ENCODE results near the gene NOCT.
"Not testable (repeated sequence)": the region's sequence is repeated elsewhere in the genome, so short reads cannot be mapped to it uniquely, and the experiment has no call there.

NOCT gene

DNA sequence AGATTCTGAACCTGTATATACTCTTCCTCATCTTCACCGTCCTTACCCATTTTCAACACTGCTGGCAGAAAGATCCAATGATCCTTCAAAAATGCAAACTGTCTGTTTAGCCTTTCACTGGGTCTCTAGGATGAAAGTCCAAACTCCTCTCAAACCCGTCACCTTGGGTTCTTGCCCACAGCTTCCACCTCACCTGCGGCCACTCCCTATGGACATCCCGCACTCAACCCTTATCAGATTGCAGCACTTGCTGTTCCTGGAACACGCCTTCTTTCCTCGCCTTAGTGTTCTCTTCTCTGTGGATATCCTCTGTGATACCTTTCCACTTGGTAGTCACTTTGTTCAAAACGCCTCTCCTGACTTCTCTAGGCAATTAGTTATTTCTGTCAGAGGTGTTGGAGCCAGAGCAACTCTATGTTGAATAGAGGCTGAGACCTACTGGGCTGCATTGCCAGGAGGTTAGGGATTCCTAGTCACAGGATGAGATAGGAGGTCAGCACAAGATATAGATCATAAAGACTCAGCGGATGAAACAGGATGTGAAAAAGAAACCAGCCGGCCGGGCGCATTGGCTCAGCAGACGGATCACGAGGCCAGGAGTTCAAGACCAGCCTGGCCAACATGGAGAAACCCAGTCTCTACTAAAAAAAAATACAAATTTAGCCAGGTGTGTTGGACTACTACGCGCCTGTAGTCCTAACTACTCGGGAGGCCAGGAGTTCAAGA is 4.2 kb upstream of the NOCT start:
- no peak for DNase-seq

DNA sequence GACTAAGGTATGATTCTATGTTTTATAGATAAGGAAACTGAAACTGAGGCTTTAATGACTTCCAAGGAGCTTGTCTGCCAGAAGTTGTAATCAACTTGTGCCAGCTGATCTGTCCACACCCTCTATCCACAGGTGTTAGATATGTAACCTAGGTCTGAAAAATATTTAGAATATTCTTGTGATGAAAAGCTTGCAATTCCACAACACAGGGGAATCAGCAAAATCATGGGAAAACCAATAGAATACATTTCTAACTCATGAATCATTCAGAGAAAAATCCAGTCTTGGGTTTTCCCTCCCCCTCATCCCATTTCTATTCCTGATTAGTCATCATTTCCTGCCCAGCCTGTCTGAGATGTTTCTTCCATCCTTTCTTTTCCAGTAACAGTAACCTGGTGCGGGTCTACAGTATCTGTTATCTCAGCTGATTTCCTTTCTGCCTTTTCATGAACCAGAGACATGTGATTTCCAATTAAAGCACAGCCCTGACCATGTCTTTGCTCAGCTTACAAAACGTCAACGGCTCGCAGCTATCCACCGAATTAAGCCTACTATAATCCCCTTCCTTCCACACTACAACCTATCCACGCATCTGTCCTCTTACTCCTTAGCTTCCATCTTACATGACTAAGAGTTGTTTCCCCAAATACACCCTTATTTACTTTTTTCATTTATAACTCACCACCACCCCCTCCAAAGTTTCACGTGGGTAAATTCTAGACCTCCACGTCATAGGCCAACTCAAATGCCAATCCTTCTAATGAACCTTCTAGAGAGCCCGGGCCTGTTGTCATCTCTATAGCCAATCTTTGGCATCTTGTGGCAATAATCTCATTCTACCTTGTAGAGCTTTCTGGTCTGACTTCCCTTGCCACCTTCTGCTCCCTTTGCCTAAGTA is 961 bp upstream of the NOCT start:
- peak; percentile 49 for DNase-seq

DNA sequence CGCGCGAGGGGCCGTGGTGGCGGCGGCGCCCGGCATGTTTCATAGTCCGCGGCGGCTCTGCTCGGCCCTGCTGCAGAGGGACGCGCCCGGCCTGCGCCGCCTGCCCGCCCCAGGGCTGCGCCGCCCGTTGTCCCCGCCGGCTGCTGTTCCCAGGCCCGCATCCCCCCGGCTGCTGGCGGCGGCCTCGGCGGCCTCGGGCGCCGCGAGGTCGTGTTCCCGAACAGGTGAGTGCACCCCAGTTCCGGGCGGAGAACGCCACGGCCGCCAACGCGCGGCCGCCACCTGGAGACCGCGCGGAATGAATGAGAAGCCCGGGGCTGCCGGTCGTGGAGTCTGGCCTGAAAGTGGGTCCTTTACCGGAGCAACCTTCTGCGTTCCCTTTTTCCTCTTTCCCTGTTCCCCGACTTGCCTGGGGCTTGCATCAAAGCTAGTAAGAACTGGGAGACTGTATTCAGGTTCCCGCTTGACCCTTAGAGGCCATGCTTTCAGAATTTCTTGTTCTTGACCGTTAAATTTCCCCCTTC is 429 bp downstream of the NOCT start:
- DNase-seq = no peak

DNA sequence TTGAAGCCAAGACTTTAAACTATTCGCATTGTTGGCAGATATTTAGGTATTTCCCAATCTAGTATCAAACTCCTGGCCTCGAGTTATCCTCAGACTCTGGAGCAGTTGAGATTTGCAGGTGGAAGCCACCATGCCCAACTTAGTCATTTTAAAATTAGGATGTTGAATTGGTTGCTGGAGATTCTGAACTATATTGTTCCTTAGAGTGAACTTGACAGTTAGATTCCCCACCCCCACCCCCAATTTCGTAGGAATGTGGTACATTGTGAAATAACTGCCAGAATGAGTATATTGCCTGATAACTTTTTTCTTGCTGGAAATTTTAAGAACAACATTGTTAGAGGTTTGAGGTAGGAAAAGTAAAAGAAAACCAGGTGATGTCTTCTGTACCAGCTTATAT is 2.3 kb downstream of the NOCT start:
- no peak for DNase-seq

DNA sequence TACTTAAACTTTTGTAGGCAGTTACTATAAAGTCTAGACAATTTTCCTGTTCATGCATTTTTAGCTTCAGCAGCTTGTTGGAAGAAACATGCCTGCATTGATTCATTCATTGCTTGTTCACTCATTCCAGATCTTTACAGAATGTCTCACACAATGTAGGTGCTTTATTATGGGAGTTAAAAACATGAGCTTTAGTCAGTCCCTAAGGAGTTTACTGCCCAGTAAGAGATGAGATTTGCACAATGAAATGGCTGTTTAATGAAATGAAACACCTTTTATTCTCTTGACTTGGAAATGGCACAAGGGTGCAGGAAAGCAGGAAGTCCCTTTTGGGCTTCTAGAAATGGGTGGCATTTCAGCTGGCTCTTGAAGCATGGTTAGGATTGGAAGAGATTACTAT is 2.9 kb downstream of the NOCT start:
- DNase-seq = no peak

DNA sequence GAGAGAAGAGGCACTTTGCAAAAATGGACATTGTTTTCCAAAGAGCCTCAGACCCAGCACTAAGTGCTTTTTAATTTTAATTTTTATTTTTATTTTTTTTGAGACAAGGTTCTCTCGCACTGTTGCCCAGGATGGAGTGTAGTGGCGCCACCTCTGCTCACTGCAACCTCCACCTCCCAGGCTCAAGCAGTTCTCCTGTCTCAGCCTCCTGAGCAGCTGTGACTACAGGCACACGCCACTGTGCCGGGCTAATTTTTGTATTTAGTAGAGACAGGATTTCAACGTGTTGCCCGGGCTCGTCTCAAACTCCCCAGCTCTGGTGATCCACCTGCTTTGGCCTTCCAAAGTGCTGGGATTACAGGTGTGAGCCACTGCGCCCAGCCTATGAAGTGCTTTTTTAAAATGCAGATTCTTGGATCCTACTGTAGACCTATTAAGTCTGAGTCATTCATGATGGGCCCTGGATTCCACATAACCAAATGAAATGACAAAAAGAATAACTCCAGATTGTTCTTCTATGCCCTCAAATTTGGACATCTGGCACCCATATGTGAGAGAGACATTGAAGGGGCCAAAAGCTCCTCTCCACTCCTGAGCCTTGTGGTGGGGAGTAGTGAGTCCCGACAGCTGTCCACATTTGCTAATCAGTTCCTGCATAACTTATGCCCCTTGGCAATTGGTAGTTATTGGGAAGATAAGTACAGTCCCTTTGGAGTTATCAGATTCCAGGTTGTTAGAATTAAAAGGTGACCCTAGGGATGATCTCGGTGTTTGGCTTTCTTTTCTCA is 3.6 kb downstream of the NOCT start:
- no peak for DNase-seq

DNA sequence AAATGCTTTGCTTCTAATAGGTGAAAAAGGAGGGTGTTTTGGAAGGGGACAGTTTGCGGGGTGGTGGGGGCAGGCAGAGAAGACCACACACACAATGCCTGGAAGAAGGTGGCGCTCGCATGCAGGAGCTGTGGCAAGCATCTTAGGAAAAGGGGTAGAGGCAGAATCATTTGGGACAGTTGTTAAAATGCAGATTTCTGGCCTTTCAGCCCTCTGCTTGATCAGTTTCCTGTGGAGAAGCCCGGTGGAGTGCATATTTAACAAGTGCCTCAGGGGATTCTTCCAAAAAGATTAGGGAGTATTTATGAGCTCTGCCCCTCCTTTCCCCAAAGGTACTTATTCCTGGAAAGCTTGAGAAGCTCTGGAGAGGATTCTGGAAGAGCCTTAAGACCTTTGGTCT is 4.8 kb downstream of the NOCT start:
- DNase-seq = no peak

DNA sequence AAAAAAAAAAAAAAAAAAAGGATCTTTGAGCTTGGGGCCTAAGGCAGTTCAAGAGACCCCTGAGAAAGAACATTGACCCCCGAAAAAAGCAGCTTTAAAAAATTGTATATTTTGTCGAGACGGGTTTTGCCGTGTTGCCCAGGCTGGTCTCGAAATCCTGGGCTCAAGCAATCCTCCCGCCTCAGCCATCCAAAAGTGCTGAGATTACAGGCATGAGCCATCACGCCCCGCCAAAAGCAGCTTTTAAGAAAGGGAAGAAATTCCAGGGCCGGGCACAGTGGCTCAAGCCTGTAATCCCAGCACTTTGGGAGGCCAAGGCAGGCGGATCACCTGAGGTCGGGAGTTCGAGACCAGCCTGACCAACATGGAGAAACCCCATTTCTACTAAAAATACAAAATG is 5.5 kb downstream of the NOCT start:
- not testable (repeated sequence) for DNase-seq

DNA sequence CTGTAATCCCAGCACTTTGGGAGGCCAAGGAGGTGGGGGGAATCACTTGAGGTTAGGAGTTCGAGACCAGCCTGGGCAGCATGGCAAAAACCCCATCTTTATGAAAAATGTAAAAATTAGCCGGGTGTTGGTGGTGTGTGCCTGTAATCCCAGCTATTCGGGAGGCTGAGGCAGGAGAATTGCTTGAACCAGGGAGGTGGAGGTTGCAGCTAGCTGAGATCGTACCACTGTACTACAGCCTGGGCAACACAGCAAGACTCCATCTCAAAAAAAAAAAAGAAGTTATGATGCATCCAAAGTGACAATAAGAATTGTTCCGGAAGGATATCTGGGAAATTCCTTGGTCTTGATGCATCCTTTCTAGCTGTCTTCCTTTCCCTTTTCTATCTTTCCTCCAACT is 7.3 kb downstream of the NOCT start:
- no peak for DNase-seq

DNA sequence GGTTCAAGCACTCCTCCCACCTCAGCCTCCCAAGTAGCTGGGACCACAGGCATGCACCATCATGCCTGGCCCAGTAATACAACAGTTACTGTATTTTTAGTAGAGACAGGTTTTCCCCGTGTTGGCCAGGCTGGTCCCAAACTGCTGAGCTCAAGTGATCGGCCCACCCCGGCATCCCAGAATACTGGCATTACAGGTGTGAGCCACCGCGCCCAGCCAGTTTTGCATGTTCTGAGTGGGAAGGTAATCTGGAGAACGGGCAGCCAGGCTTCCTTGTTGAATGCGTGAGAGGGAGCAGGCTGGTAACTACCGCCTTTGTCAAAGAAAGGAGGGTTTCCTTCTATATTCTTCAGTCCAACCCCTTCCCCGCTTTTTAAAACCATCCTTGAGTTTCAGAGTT is 9.1 kb downstream of the NOCT start:
- DNase-seq = no peak

DNA sequence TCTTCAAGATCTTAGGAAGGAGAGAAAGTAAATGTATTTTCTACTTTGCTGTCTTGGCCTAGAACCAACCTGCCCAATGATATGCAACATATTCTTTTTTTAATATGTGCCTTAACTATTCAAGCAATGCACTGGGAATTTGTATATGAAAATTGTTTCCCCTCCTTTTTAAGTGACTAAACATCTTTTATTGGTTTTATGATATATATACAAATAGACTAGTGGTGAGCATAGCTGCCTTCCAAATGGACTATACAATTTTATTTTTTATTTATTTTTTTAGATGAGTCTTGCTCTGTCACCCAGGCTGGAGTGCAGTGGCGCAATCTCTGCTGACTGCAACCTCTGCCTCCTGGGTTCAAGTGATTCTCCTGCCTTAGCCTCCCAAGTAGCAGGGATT is 10.3 kb downstream of the NOCT start:
- no peak for DNase-seq

DNA sequence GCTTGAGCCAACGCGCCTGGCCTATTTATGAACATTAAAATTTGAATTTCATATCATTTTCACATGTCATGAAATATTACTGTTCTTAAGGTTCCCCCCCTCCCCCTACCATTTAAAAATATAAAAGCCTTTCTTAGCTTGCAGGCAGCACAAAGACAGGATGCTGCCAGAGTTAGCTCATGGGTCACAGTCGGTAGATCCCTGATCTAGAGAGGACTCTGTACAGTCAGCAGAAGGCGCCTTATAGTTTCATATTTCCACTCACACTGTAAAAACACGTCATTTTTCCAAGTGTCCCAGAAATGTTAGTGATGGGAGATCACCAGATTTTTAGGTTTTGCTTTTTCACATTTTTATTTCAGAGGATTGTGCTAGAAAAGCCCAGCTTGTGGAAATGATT is 12.2 kb downstream of the NOCT start:
- DNase-seq = no peak

DNA sequence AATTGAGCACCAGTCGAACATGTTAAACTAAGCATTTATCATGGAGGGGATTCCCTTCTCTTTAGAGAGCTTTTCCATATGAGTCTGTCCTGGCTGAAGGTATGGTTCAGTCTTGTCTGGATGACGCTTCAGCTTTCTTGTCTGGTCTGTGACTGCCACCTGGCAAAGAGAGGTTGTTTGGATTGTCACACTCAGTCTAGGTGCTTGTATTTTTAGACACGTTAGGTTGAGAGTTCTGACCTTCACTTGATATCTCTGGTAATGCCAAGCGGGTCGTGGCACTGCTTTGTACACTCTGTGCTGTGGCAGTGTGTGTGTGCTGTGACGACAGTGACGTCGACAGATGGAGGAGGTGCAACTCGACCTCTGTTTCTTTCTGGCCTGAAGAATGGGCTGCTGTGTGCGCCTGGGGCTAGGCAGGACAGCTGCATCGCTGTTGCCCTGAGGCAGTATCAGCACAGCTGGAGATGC is 12.6 kb downstream of the NOCT start:
- no peak for DNase-seq

DNA sequence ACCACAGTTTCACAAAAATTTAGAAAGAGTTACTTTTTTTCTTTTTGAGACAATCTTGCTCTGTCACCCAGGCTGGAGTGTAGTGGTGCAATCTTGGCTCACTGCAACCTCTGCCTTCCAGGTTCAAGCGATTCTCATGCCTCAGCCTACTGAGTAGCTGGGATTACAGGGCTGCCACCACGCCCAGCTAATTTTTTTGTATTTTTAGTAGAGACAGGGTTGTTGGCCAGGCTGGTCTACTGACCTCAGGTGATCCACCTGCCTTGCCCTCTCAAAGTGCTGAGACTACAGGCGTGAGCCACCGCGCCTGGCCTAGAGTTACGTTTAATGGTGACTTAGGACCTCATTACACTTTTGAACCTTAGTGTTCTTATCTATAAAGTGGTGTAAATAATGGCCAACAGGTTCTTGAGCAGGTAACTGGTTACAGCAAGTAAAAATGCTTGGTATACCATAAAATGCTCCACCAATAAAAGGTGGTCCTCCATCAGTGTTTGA is 14.3 kb downstream of the NOCT start:
- DNase-seq = not testable (repeated sequence)

DNA sequence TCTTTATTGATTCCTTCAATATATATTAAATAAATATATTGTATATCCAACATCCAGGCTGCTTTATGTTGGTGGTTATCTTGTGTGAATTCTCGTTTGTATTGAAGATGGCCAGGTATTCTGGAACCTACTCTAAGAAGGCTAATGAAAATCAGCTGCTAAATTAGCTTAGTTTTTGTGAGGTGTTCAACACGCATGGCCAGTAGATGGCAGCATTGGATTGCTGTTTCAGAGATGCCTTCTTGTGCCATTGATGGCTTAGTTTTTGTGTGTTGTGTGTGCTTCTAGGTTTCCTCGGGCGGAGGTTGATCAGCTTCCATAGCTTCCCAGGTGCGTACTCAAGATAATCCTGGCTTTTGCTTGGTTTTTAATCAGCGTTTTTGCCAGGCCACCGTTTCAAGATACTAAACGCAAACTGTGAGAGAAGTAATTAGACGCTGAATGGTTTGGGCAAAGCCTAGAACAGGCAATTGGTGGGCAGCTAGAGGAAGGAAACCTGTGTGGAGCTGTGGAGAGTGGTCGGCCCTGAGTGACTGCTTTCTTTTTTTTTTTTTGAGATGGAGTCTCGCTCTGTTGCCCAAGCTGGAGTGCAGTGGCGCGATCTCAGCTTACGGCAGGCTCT is 15.1 kb downstream of the NOCT start:
- peak; percentile 14 for DNase-seq

DNA sequence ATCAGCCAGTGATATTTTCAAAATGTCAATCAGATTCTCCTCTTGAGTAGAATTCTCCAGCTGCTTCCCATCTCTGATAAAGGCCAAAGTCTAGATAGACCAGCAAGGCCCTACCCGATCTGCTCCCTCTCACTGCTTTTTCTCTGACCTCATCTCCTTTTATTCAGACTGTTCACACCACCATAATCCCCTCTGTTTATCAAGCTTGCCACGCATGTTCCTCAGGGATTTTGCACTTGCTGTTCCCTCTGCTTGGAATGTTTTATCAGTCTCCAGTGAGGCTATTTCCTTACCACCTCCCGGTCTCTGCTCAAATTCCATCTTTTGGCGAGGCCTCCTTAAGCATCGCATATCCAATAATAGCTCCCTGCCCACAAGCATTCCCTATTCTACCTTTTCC is 20.1 kb downstream of the NOCT start:
- no peak for DNase-seq

DNA sequence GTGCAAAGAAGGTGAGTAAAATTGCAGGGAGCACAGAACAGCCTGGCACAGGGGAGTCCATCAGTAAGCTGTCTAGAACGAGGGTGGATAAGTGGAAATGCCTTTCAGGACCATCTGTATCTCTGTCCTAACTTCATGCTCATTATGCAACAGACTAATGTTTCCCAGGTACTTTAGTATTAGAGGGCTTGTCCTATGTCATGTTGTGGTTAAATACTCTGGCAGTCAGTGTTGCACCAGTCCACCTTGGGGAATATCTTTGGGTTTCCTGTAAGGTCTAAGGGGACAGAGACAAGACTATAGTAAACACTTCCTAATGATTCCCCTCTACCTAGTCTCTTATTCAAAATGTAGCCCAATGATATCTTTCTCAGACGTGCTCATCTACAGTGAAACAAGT is 21.3 kb downstream of the NOCT start:
- DNase-seq = no peak

DNA sequence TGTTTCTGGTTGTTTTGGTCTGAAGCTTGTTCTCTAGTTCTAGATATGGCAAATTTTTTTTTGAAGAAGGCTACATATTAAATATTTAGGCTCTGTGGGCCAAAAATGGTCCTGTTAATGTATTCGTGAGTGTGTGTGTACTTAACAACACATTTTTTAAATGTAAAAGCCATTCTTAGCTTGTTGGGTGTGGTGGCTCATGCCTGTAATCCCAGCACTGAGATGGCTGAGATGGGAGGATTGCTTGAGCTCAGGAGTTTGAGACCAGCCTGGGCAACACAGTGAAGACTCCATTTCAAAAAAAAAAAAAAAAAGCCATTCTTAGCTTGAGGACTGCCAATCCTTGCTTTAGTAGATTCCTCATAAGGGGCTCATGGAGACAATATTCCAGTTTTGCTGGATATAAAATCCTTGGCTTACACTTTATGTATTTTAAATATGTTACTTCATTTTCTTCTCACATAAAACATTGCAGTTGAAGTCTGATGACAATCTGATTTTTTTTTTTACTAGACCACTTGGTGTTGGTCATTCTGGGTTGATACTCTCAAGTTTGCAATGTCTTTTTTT is 23.4 kb downstream of the NOCT start:
- no peak for DNase-seq

DNA sequence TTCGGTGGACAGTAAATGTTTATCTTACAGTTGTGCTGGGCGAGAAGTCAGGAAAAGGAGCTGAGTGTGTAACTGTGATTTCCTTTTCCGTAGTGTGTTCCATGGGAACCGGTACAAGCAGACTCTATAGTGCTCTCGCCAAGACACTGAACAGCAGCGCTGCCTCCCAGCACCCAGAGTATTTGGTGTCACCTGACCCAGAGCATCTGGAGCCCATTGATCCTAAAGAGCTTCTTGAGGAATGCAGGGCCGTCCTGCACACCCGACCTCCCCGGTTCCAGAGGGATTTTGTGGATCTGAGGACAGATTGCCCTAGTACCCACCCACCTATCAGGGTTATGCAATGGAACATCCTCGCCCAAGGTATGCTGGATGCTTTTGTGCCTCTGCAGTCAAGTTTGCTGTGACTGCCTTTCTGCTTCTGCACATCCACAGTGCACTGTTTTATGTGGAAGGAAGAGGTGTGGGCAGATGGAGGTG is 27.4 kb downstream of the NOCT start:
- DNase-seq = no peak

DNA sequence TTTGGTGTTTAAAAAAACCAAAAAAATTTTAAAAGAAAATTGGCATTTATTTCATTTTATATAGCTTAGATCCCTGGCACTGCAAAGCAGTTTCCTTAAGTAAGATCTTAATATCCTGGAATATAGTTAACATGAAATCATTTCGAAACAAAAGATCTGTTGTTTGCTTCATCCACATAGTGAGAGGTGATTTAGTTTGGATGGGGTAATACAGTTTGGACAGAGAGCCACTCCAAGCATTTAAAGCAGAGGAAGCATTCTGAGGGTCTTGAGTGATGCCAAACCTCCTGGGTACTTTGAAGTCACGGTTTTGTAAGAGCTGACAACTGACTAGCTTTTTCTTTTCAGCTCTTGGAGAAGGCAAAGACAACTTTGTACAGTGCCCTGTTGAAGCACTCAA is 28.7 kb downstream of the NOCT start:
- DNase-seq = no peak

DNA sequence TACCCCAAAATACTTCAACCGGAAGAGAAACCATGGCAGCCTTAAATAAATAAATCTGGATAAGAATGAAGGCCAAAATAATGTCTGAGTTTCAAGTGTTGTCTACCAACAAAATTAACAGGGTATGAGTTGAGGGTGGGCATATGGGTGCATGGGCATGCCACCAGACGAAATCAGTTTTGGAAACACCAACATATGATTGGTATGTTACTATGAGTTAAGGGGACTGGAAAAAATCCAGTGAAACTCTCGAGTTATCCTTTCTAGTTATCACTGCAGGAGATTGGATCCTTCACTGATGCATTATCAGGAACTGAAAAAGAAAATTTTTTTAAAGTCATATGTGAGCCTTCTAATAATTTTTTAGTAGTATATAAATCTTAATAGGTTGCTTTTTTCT is 32.4 kb downstream of the NOCT start:
- DNase-seq = no peak

DNA sequence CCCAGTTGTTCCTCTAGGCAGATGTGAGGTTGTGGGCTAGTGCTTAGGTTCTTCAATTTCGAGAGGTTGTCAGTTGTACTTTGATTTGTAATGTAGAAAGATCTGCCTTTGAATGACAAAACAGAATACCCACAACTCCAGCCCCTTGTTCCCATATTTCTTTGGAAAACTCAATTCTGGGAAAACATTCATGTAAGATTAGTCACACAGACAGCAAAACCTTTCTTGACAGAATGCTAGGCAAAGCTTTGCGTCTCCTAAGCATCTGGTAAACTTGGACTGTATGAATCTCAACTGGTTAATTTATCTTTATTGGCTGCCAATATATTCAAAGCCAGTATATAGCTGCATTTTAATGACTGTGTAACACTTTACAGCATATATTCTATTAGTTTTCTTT is 34.9 kb downstream of the NOCT start:
- no peak for DNase-seq

Data from T1000 (cell line).